Measurements from ENCODE around the gene TPM1. TPM values are rescaled to one million over a fixed set of nuclear protein-coding genes. Genes with fewer than 3 reads are reported as not detected.

Gene TPM1
- total RNA-seq, 1 experiment from 2014 or later = 421 TPM

- Mint-ChIP-seq H3K4me1 (peaks cover 72% of the 10 kb centered on the region), H3K27ac (peak overlapping the region; percentile 88), H3K36me3 (peaks cover 63% of the 10 kb centered on the region), H3K9me3 (no peaks in the 10 kb centered on the region), H3K4me3 (peak overlapping the region; percentile 90), H3K27me3 (ENCODE audit: low read depth) (no peaks in the 10 kb centered on the region)
- DNase-seq (ENCODE audit: low spot score) (no peak), ATAC-seq (no peak)
- POLR2A ChIA-PET = interaction anchor here (1.0 kb wide), 2 partner anchors 69 to 138 kb away, joined by 3 to 4 read pairs; partner anchors contain the start of gene RAB8B
- CTCF ChIA-PET = no interaction called here
- no peak for TF ChIP-seq ELF4 (CRISPR knock-in tag; IDR thresholded peaks at IDR 0.05; ENCODE audit: low read depth)
- TF ChIP-seq HMGXB4 (CRISPR knock-in tag; IDR thresholded peaks at IDR 0.05) = no peak
- TF ChIP-seq JAZF1 (CRISPR knock-in tag; IDR thresholded peaks at IDR 0.05) = no peak
- no peak for TF ChIP-seq AFF4 (CRISPR knock-in tag; IDR thresholded peaks at IDR 0.05; ENCODE audit: borderline replicate concordance)
- no peak for TF ChIP-seq NR3C1 (CRISPR knock-in tag; conservative IDR thresholded peaks at IDR 0.05; ENCODE audit: low read depth)
- TF ChIP-seq ZNF425 (CRISPR knock-in tag; conservative IDR thresholded peaks at IDR 0.05) = no peak
- TF ChIP-seq CREM (CRISPR knock-in tag; IDR thresholded peaks at IDR 0.05) = no peak
- no peak for TF ChIP-seq MAX (CRISPR knock-in tag; IDR thresholded peaks at IDR 0.05)
- no peak for TF ChIP-seq E2F5 (CRISPR knock-in tag; IDR thresholded peaks at IDR 0.05)
- no peak for TF ChIP-seq OVOL2 (CRISPR knock-in tag; IDR thresholded peaks at IDR 0.05; ENCODE audit: borderline replicate concordance)
- TF ChIP-seq CBFB (CRISPR knock-in tag; IDR thresholded peaks at IDR 0.05; ENCODE audit: low read depth) = no peak
Observed at GRCh38 chr15:63050731-63051155, 8.2 kb downstream of the TPM1 start.

- Mint-ChIP-seq H3K36me3 (peaks cover 63% of the 10 kb centered on the region), H3K4me3 (peak overlapping the region; percentile 34; the same call in 1 of the 2 replicates), H3K27ac (peak overlapping the region; percentile 88), H3K4me1 (peaks cover 65% of the 10 kb centered on the region), H3K9me3 (no peaks in the 10 kb centered on the region), H3K27me3 (ENCODE audit: low read depth) (no peaks in the 10 kb centered on the region)
- ATAC-seq (no peak), DNase-seq (ENCODE audit: low spot score) (no peak)
- no peak for TF ChIP-seq NFE2L1 (CRISPR knock-in tag; IDR thresholded peaks at IDR 0.05)
- TF ChIP-seq HMGA2 (CRISPR knock-in tag; IDR thresholded peaks at IDR 0.05) = no peak
- TF ChIP-seq ZNF425 (CRISPR knock-in tag; conservative IDR thresholded peaks at IDR 0.05) = peak; percentile 24; the same call in 1 of the 2 replicates
- no peak for TF ChIP-seq ZMAT4 (CRISPR knock-in tag; IDR thresholded peaks at IDR 0.05)
- TF ChIP-seq SMAD3 (CRISPR knock-in tag; IDR thresholded peaks at IDR 0.05; ENCODE audit: borderline replicate concordance) = no peak
- TF ChIP-seq ETV6 (CRISPR knock-in tag; IDR thresholded peaks at IDR 0.05) = no peak
- TF ChIP-seq JAZF1 (CRISPR knock-in tag; IDR thresholded peaks at IDR 0.05) = no peak
- POLR2A ChIA-PET = interaction anchor here (0.6 to 1.0 kb wide), 3 partner anchors 10 to 138 kb away, joined by 3 to 4 read pairs (median 3); partner anchors contain the start of gene RAB8B
- CTCF ChIA-PET = no interaction called here
Observed at GRCh38 chr15:63051156-63052066, 8.9 kb downstream of the TPM1 start.
